Stimulated activated CD4-positive, alpha-beta T cell treated with anti-CD3 and anti-CD28 coated beads, Interleukin-1b, Interleukin-23, amount 100 ng/mL, for 24 hours (primary cell): ENCODE measurements around the gene PSMG3.

Experiments used
- DNase-seq, 4 experiments: peaks; one replicate each; pipeline ENCODE4 v3.0.0-alpha.2; 2020; ENCODE audit warnings: low read depth in 4 of 4, low spot score in 1 of 4

PSMG3 gene, protein sequence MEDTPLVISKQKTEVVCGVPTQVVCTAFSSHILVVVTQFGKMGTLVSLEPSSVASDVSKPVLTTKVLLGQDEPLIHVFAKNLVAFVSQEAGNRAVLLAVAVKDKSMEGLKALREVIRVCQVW

GRCh38 chr7:1569833-1570632 is at the start of gene PSMG3:
PSMG3 (minus strand) TSS chr7:1570032; CDS start chr7:1569339, 693 bp downstream.
- DNase-seq = peak; percentile 73 to 90 (median 84)

DNA sequence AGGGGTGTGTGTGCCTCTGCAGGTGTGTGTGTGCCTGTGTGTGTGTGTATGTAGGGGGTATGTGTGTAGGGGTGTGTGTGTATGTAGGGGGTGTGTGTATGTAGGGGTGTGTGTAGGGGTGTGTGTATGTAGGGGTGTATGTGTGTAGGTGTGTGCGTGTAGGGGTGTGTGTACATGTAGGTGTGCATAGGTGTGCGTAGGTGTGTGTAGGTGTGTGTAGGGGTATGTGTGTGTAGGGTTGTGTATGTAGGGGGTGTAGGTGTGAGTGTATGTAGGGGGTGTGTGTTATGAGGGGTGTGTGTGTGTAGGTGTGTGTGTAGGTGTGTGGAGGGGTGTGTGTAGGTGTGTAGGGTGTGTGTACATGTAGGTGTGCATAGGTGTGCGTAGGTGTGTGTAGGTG is 48.6 kb upstream of the PSMG3 start:
- no peak for DNase-seq

GRCh38 chr7:1617957-1618356 is 48.1 kb upstream of the PSMG3 start:
- no peak for DNase-seq

- DNase-seq = no peak
These were observed 46.9 kb upstream of the PSMG3 start for GRCh38 chr7:1616741-1617140.

GRCh38 chr7:1611708-1612241 is 41.9 kb upstream of the PSMG3 start:
- DNase-seq = no peak

DNA sequence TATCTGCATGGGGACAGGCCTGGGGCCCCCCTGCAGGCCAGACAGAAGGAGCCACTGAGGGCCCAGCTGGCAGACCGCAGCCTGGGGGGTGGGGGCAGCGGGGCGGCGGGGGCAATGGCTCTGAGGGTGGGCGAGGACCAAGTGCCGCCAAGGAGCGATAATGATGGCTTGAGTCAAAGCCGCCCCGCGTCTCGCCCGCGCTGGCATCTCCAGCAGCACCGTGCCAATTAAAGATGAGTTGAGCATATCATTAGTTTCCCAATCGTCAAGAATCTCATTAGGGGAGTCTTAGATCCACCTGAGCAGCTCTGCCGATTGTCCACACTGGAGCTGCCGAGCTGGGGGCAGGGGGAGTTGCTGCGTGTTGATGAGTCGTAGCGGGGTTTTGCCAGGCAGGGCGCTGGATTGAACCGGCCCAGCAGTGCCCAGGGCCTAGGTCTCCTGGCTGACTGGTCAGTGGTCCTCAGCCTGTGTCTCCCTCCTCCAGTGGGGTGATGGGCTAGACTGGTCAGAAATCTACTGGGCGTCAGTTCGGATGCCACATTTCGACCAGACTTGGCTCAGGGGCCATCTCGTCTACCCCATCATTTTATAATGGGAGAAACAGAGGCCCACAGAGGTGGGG is 41.0 kb upstream of the PSMG3 start:
- no peak for DNase-seq

GRCh38 chr7:1610013-1610677 is 40.3 kb upstream of the PSMG3 start:
- no peak for DNase-seq

DNA sequence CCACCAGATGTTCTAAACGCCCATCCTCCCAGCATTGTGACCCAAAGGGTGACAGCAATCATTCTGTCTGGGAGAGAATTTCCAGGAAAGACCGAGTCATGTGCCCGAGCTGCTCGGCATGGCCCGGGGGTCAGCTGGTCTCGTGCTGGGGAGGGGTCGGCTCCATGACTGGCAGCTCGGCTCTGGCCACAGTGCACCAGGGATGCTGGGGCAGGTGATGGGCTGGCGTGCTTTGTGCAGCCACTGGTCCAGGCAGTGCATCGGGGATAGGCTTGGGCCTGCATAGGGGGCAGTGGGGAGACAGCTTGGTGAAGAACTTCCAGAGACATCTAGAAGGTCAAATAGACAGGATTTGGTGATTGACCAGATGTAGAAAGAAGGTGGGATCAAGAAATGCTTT is 39.2 kb upstream of the PSMG3 start:
- DNase-seq = no peak

DNA sequence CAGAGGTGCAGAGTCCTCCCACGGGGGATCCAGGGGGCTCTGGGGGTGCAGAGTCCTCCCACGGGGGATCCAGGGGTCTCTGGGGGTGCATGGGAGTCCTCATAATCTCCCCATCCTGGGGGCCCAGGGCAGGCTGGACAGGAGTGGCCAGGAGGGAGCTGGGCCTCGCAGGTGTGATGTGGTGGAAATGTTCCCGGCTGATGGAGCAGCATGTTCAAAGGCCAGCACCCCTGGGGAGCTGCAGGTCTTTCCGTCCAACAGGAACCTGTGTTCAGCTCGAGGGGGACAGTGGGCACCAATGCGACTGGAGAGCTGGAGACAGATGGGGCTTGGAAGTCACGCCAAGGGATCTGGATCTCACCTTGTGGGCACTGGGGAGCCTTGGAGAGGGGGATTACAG is 38.5 kb upstream of the PSMG3 start:
- DNase-seq = no peak

- DNase-seq = no peak
These were observed 37.9 kb upstream of the PSMG3 start for GRCh38 chr7:1607696-1608095.

GRCh38 chr7:1607001-1607400 is 37.2 kb upstream of the PSMG3 start:
- DNase-seq = no peak

GRCh38 chr7:1604383-1604782 is 34.6 kb upstream of the PSMG3 start:
- no peak for DNase-seq

DNA sequence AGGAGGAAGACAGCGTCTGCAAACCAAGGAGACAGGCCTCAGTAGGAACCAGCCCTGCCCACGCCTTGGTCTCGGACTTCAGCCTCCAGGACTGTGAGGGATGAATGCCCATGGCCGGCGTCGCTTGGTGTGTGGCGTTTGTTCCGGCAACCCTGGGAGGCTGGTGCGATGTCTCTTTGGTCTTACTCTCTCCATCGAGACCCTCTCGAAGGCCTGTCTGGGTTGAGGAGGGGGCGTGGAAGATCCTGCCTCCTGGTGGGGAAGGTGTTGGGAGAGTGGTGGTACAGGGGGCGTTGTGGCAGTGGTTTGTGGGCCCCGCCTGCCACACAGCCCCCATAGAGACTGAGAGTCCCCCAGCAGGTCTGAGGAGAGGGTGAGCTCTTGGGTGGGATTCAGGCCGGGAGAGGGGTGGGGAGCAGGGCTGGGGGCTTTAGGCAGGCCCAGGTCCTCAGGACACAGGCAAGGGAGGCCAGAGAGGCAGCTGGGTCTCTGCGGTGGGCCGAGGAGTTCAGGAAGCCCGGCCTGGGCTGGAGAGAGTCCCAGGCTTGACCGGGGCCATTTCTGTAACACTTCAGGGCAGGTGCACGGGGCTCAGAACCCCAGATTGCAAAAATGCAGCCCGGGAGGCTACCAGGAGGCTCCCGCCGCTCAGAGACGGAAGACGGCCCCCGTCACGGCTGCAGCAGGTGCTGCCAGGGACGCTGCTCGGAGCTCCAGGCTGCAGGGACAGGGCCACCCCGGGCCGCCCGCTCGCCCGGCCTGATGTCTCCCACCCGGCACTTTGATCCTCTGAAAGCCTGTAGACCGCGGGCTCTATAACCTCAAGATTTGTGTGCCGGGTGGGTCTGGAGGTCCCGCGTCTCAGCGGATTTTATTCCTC is 33.8 kb upstream of the PSMG3 start:
- no peak for DNase-seq

GRCh38 chr7:1602386-1602785 is 32.6 kb upstream of the PSMG3 start:
- no peak for DNase-seq

- no peak for DNase-seq
These were observed 32.1 kb upstream of the PSMG3 start for GRCh38 chr7:1601956-1602355.

DNA sequence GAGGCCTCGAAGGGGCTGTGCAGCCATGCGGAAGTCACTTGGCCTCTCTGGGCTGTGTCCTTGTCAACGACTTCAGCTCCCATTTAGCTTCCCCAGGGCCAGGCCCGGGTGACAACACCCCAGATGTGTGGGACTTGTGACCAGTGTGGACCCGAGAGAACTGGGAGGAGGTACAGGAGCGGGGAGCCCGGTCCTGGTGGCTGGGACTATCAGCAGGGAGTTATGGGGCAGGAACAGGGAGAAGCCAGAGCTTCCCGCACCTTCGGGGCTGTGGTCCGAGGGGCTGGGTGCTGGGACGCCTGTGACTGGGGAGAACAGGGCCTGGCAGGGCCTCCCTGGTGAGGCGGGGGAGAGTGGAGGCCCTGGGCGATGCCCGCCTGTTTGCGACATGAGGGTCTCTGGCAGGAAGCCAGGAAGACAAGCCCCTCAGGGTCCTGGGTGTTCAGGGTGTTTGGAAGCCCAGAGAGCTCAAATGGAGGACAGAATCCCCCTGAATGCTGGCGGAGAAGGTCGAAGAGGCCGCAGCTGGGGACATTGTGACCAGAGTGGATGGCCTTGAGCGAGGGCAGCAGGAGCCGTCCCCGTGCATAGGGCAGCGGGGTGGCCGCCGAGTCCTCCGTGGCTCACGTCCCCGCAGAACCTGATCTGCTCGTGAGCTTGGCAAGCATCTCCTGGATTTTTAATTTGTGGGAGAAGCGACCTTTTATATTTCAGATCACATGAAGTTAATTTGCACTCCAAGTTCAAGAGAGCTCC is 30.0 kb upstream of the PSMG3 start:
- no peak for DNase-seq

- DNase-seq = no peak
These were observed 29.3 kb upstream of the PSMG3 start for GRCh38 chr7:1598961-1599639.

DNA sequence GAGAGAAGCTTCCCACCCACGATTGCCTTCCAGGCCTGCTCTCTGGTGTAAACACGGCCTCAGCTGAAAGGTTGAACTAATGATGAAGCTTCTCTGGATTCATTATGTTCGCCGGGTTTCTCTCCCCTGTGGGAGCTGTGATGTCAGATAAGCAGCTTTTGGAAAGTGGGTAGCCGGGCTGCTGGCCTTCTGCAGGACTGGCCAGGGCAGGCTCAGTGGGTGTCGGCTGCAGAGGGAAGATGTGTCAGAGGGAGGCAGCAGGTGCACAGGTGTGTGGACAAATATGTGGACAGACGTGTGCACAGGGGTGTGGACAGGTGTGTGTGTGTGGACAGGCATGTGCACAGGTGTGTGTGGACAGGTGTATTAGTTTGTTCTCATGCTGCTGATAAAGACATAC is 28.5 kb upstream of the PSMG3 start:
- no peak for DNase-seq

GRCh38 chr7:1597791-1598190 is 28.0 kb upstream of the PSMG3 start:
- DNase-seq = no peak
